NCI-H187 treated with DMSO at 0.1 percent for 48 hours (cell line): ENCODE data around the gene GRM6.

Source experiments
- DNase-seq: peaks from one replicate; lab custom pipeline; 2025; lab: John Stamatoyannopoulos, UW

GRM6 gene

DNA sequence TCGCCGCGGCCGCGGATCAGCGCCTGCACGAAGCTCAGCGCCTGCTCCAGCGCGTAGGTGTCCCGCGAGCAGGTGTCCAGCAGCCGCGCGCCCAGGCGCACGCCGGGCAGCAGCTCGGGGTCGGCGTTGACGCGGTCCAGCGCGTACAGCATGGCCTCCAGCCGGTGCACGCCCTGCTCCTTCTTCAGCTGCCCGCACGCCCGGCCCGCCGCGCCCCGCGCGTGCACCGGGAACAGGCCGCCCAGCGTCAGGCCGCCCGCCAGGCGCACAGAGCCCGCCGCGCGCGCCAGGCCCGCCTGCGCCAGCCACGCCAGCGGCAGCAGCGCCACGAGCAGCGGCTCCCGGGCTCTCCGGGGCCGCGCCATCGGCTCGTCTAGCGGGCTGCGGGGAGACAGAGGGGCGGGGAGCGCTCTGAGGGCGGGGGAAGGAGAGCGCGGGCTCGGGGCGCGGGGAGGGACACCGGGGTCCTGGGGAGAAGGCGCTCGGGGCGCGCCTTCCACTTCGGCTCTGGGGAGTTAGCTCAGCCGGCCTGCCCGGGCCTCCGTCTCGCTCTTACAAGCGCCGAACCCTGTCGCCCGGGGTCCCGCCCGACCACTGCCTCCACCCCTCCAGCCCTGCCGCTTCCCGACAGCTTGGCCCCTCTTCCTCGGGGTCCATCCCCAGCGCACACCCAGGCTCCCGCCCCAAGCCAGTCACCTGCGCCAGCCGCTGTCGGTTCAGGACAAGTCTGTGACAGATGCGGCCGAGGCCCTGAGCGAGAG is at the start of gene GRM6:
GRM6 (minus strand) TSS at position 741 of the 761 bp plus-strand sequence; CDS start at position 365, 376 bp downstream.
- no peak for DNase-seq

DNA sequence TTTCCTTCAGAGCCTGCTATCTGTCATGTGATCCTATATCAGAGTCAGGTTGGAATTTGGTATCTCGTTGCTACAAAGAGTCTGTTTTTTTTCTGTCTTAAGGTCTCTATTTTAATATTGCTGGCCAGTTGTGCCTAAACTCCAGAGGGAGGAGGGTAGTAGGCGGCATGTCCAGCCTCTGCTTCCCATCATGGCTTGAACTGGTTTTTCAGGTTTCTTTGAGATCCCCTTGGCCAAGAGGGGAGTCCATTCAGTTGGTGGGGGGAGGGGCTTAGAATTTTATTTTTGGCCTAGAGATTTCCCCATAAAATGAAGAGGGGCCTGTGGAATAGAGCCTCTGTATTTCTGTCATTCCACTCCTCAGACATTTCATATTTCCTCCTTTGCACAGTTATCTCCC is 49.6 kb upstream of the GRM6 start:
- no peak for DNase-seq

DNA sequence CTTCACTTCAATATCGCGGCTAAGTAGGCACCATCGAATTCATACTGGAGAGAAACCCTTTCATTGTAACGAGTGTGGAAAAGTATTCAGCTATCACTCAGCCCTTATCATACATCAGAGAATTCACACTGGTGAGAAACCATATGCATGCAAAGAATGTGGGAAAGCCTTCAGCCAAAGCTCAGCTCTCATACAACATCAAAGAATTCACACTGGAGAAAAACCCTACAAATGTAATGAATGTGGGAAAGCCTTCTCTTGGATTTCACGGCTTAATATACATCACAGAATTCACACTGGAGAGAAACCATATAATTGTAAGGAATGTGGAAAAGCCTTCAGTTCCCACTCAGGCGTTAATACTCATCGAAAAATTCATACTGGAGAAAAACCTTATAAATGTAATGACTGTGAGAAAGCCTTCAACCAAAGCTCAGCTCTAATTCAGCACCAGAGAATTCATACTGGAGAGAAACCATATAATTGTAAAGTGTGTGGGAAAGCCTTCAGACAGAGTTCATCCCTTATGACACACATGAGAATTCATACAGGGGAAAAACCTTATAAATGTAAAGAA is 38.0 kb upstream of the GRM6 start:
- DNase-seq = no peak

DNA sequence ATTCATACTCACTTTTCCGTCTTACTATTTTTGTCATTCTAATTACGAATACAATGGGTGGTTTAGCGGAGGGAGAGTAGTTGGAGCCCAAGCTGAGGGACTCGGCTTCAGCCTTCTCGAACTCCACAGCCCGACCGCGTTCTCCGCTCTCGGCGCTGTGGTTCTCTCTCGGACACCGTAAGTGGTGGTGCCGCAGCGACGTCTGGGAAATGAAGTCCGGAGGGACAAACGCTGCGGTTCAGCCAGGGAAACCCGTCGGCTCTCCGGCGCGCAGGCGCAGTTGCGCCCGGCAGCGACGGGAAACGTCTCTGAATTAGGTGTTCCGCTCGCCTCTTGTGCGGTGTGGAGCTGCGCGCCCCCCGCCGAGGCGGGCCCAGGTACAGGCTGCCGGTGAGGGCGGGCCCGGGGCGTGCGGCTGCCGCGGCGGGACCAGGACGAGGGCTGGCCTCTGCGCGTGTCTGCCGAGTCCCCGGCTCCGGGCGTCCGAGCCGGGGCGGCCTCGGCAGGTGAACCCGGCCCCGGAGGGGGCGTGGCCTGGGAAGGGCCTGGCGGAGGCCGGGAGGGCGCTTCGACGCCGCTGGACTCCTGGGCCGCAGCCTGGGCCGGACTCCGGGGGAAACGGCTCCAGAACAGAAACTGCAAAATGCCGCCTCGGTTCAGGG is 28.5 kb upstream of the GRM6 start, which contains the start of gene ZNF879:
ZNF879 (plus strand) TSS at position 277 of the 662 bp plus-strand sequence. CDS start 1,201 bp downstream, outside the sequence.
- DNase-seq = peak; percentile 14

DNA sequence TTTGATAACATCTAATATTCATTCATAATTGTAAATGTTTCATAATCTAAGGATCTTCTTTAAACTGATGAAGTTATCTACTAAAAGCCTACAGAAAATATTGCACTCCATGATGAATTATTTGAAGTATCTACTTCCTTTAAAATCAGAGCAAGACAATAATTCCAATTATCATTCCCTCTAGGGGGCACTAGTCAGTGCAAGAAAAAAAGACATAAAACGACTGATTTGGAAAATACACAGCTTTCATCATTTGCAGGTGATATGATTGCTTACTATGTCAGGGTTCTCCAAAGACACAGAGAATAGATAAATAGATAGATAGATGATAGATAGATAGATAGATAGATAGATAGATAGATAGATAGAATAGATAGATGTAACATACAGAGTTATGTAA is 13.5 kb upstream of the GRM6 start:
- DNase-seq = no peak

DNA sequence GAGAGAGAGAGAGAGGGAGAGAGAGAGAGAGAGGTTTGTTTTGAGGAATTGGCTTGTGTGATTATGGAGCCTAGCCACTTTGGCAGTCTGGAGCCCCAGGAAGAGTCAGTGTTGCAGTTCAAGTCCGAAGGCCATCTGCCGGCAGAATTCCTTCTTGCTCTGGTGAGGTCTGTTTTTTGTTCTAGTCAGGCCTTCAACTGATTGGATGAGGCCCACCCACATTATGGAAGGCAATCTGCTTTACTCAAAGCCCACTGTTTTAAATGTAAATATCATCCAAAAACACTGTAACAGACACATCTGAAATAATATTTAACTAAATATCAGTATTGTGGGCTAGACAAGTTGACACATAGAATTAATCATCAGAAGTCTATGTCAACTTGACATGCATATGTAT is 11.4 kb upstream of the GRM6 start:
- no peak for DNase-seq

DNA sequence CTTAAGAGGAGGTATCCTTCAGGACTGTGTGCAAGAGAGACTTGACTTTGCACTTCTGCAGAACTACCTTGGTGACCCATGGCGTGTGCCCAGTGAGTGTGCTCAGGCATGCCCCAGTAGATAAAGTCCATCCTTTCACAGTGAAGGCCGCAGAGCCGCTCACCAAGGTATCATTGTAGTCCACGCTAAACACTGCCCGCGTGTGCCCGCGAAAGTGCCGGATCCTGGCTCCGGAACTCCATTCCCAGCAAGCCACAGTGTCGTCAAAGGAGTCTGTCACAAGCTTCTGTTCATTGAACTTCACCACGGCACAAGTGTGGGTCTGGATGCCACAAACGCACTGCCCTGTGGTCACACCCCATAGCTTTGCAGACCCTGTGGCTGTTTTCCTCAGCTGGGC is 3.3 kb upstream of the GRM6 start:
- DNase-seq = no peak

DNA sequence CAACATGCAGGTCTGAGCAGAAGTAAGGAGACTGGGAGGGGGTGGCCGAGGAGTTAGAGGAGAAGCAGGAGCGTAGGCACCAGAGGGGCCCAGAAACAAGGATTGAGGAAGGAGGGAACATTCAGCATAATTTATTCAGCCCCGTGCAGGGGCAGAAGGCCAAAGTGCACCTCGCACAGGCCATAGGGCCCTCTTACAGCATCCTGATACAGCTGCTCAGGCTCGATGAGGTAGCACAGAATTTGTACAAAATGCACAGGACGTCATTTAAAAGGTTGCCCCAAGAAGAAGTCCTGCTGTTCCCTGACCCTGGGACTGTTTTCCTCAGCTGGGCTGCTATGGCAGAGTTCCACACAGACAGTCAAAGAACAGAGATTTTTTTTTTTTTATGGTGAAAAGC is 2.1 kb upstream of the GRM6 start:
- DNase-seq = no peak

DNA sequence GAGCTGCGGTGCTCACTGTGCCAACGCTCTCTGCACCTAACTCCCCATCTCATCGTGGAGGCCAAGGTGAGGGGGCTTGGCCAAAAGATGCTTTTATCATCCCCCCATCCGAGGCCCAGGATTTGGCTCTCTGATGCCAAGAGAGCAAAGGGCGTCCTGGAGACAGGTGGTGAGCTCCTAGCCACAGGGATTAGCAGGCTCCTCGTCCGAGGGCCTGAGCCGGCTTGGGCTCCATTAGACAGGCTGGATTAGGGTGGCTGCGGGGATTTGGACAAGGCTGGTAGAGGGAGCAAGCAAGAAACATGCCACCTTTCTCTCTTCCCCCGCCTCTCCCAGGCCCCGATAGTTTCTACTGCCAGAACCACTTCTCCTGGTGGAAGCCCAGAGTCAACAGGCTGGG is 1.0 kb upstream of the GRM6 start:
- no peak for DNase-seq

DNA sequence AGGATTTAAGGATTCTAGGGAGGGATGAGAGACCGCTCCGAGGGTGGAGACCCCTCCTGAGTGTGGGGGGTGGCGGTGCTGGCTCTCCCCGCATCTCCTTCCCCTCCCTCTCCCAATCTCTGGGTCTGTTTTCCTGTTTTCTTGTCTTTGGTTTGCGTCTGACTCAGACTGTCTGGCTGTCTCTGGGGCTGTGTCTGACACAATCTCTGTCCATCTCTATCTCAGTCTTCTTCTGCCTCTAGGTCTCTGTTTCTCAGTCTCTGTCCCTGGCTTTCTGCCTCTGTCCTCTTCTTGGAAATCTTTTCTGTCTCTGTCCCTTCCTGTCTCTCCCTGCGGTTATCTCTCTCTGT is 196 bp upstream of the GRM6 start:
- no peak for DNase-seq

DNA sequence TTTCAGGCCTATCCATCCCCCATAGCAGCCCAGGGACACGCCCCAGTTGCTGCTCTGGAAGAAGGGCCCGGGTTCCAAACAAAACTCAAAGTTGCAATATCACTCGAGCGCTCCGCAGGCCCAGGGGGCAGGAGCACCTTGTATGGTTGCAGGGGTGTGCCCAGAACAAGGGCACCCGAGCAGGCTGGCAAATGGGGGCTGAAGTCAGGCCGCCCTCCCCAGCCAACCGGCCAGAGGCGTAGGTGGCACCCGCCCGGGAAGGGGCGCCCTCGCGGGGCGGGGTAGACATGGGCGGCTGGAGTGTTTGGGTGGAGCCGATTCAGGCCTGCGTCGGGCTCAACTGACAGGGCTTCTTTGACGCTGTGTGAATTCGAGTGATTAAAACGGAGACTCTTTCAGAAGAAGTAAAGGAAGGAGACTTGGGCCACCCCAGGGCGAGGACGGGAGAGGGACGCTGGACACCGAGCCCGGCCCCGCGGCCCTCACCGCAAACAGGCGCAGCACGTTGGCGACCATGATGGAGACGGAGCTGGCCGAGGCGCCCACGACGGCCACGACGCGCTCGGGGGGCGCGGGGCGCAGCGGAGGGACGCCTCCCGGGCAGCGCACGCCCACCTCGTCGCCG is 1.1 kb downstream of the GRM6 start:
- no peak for DNase-seq

DNA sequence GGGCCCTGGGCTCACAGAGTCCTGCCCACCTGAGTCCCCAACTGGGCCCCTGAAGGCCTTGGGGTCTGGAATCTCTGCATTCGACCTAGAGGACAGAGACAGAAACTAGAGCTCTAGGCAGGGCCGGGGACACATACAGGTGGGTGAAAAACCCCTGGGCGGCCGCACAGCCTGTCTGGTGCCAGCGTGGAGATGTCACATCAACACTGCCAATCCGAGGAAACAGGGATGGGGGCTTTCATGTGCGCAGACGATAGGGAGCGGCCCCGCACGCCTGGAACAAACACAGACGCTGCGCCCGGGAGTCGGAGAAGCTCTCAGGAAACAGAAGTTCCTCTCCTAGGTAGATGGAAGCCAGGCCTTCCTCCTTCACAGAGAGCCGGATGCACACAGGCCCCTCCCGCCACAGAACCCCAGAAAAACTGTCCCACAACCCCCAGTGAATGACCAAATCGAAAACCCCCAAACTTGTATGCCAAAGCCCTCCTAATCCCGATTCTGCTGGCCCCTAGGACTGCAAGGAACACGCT is 1.8 kb downstream of the GRM6 start:
- no peak for DNase-seq

DNA sequence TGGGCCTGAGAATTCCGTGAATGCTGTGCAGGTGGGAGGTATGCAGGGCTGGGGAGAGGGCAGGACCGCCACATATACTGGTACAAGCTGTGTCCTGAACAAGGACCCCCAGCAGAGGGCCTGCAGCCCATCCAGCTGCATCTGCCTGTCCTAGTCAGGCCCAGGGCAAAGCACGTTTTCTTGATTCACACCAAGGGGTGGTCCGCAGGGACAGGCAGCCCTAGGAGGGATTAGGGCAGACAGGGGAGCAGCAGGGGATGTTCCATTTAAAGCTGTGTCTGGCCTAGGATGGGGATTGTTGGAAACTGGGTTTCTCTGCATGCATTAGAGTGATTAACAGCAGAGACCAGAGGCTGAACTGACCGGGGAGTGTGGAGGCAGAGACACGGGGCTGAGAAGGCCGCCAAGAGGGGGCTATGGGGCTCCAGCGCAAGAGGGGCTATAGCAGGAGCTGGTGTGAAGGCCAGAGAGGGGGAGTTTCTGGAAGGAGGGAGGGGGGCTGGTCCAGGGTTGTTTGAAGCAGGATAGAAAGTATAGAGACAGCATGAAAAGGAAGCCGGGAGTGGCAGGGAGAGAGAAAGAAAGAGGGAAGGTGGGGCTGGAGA is 2.7 kb downstream of the GRM6 start:
- DNase-seq = no peak

DNA sequence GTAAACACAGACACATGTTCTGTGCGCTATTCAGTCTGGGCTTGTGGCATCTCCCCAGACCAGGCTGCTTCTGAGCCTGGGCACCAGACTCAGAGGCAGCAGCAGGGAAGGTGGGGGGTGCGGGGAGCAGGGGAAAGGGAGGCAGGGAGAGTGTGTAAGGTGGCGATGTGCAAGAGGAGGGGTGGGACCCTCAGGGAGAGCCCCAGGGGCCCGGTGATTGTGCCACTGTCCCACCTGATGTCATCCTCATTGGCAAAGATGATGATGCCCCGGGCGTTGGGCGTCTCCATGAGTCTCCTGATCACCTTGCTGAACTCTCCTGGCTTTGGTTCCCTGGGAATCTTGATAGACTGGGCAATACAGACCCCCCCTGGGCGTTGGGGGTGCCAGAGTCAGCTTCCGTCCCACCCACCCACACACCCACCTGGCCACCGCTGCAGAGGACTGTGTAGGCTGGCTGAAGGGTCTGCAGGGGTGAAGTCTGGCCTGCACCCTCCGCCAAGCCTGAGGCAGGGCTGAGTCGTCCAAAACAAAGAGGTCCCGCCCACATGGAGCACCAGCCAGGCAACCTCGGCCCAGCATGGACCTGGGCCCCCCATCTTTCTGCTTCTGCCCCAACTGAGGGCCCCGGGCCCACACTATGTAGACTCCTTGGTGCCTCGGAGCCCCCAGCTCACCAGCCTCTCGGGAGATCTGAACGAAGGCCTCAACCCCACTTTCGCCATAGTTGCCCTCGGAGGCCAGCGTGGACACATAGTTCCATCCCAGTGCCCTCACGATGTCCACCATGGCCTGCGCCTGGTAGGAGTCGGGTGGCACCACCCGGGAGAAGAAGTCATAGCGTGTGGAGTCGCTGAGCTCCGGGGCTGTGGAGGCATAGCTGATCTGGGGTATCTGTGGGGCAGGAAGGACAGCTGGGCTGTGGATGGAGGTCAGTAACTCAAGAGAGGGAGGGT is 3.7 kb downstream of the GRM6 start:
- no peak for DNase-seq

DNA sequence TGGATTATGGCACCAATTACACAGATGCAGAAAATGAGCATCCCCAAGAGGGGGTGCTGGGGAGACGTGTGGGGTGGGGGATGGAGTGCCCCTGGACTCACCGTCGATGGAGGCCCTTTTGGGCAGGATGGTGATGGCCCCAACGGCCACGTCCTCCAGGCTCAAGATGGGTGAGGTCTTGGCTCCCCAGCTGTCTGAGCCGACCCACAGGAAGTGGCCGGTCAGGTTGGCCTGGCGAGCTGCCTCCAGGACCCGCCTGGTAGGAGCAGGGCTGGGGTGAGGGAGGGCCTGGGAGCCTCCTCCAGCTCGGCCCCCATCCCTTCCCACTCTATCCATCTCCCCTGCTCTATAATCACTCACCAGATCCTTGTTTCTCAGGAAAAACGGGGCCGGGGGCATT is 4.6 kb downstream of the GRM6 start:
- no peak for DNase-seq

DNA sequence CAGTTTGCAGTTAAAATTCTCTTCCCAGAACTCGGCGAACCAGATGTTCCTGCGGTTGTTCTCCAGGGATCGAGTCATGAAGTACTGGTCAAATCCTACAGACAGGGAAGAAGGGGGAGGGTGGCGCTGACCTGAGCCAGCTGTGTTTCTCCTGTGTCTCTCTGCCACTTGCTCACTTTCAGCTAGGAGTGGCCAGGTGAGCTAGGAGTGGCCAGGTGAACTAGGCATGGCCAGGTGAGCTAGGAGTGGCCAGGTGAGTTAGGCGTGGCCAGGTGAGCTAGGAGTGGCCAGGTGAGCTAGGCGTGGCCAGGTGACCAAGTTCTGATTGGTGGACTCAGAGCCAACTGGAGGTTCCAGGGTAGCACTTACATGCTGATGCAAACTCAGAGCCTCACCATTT is 5.8 kb downstream of the GRM6 start:
- no peak for DNase-seq

DNA sequence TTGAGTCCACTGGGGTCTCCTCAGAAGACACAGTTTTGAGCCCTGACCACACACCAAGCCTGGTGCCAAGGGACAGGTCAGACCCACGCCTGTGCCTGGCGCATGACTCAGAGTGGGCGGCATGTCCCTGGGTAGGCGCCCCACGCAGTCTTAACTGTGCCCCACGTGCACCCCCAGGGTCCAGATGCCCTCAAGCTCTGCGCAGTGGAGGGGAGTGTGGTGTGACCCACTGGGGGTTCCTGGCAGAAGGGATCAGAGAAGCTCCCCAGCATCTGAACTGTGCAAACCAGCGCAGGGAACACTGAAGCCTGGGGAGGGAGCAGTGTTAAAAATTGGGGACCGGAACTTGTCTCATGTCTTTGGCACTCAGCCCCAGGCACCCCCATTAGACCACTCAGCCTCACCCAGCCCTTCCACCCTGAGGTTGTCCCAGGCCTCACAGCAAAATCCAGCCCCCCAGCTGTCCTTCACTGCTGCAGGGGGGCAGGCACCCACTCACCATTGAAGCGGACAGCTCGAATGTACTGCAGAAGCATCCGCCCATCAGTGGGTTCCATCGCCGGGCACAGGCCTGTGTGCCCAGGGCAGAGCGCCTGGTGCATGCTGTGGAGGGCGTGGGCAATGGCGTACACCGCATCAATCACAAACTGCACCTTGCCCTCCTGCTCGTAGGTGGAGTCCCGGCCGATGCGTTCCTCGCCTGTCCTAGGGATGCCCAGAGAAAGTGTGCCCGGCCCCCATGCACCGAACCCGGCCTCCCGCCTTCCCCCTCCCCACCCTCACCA is 6.5 kb downstream of the GRM6 start:
- DNase-seq = no peak

DNA sequence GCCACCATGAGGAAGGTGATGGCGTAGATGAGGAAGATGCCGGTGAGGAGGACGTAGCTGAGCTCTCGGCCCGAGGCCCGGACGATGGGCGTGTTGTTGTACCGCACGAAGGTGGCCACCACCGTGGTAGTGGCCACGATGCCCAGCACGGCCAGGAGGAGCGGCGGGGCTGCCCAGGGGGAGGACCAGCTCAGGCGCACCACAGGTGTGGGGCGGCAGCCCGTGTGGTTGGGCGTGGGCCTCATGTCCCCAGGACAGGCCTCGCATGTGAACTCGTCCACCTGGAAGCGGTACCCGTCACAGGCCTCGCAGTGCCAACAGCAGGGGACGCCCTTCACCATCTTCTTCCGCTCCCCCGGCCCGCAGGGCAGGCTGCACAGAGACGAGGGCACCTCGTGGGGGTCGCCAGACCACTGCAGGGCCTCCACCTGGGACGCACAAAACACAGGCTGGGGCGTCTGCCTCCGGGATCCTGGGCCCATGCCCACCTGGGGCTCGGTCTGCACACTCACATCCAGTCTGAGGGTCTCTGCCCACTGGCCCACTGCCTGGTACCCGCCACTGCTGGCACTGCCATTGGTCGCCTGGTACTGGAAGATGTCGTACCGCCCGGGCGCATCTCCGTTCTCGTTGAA is 8.7 kb downstream of the GRM6 start:
- DNase-seq = no peak

DNA sequence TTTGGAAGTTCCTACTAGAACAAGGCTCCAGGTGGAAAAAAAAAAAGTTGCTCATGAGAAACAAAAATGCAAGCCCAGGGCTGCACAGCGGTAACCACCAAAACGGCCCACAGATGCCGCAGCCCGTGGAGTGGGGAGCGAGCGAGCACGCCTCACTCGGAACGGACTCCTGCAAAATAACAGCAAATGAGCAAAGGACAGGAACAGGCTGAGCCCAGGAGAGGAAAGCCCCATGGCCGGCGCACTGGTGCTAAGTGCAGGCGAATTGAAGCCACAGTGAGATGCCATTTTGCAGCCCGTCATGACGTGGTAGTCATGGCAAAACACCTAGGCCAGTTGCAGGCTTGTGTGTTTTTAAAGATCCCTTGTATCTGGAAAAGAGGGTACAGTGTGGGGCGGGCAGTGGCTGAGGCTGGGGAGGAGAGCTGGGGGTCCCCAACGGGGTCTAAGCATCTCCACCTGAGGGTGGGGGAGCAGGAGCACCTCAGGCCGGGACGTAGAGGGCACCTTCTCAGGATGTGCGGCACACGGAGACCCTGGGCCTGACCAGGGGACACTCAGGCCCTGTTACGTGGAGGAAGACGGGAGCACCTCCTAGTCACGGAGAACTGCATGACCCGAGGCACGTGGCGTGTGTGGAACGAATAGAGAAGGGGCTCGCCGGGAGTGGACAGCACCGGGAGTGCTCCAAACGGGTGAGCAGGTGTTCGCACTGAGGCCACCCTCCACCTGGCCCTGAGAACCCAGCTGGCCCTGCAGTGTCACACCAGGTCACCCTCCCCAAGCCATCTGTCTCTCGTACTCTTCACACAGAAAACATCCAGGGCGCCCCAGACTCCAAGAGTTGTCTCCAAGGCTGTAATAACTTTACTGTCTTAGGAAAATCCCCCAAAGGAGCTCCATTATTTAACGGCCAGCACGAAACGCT is 10.7 kb downstream of the GRM6 start:
- no peak for DNase-seq
